GM21717 (cell line): ENCODE results near the gene DDX27.

Experiments
- ATAC-seq: cut with Tn5 transposase; IDR thresholded peaks from one replicate; pipeline ENCODE4 v1.9.1; 2021; ENCODE audit warnings: mild to moderate bottlenecking, moderate library complexity; ENCODE audit not compliant: unreplicated experiment

Gene DDX27

GRCh38 chr20:49277786-49278035 is 58.5 kb downstream of the DDX27 start:
- no peak for ATAC-seq

DNA sequence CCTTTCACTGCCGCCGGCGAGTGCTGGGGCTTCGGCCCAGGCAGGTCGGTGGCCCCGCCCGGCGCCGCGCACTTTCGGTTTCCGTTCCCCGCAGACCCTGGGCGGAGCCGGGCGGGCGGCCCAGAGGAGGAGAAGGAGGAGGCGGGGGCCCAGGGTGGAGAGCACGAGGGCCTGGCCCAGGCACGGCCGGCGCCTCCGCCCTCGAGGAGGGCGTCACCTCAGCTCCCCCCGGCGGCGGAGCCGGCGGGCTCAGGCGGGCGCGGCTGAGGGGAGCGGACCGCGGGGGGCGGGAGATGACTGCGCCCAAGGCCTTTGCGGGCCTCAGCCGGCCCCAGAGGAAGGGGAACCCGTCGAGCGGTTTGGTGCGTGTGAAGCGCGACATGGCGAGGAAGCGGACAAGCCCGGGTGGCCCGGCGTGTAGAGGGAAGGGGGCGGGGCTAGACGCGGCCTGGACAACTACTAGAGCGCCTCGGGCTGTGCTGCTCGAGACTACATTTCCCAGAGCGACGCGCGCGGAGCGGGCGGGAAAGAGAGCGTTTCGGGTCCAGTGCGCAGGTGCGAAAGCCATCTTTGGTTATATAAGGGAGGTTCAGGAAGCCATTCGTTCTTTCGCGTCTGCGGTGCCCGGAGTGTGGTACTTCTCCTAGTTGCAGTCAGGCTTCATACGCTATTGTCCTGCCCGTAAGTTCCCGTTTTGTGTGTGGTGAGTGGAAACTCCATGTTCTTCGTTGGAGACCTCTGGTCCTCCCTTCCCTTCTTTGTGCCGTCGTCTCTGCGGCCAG is 59.0 kb downstream of the DDX27 start, which contains the start of gene ZNFX1:
TSS of gene ZNFX1 (minus strand) at position 22 of the 782 bp plus-strand sequence. CDS start 2,218 bp downstream, outside the sequence.
- ATAC-seq = peak; percentile 77

DNA sequence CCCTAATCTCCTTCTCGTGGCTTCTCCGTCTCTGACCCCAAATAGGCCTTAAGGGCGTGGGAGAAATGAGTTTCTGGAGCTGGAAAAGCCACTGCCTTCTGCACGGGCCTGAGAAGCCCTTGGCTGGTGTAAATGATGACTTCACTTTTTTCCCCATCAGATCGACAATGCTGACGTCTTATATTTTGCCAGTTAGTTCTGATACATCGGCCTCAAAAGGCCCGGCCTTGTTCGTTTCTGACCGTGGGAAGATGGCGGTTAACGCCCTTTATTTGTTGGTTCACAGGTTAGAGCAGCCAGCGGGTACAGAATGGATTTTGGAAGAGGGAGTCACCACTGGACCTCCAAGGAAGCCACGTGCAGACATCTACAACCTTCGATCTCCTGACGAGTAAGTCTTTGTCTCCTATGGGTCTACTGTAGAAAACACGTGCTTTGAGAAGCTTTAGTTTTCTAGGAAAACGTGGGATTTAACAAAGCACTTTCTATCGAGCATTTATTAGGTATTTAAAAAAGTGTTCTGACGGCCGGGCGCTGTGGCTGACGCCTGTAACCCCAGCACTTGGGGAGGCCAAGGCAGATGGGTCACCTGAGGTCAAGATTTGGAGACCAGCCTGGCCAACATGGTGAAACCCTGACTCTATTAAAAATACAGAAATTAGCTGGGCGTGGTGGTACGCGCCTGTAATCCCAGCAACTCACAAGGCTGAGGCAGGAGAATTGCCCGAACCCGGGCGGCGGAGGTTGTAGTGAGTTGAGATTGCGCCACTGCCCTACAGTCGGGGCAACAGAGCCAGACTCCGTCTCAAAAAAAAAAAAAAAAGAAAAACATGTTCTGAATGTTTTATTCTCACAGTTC is 59.8 kb downstream of the DDX27 start:
- ATAC-seq = peak; percentile 0

GRCh38 chr20:49279677-49280462 is 60.7 kb downstream of the DDX27 start:
- ATAC-seq = no peak

- no peak for ATAC-seq
These were observed 61.3 kb downstream of the DDX27 start for GRCh38 chr20:49280463-49281058.

GRCh38 chr20:49281059-49281912 is 62.1 kb downstream of the DDX27 start:
- no peak for ATAC-seq

- no peak for ATAC-seq
These were observed 62.8 kb downstream of the DDX27 start for GRCh38 chr20:49281913-49282467.

DNA sequence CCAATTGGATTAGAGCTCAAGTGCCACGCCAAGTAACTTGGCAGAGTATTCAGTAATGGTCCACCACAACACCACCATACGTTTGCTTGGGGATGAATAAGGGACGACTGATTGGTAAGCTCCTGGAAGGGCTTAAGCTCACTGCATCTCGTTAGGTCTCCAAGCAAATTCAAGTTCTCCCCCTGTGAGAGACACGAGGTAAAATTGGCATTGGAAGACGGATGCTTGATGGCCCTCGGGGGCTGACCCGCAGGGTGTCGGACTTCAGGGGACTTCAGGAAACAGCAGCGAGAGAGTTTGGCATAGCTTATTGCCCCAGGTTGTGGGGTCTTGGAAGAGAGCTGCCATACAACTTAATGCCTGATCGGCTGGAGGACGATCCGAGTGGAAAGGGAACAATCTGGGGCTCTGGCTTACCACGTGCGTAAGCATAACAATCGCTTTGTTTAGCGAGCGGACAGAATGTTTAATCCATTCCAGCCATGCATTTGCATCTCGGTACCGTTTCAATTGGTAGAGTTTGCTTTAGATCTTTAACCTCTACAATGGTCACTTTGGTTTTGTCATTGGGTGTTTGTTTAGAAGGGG is 63.5 kb downstream of the DDX27 start:
- no peak for ATAC-seq

GRCh38 chr20:49283176-49283702 is 64.0 kb downstream of the DDX27 start:
- no peak for ATAC-seq

GRCh38 chr20:49283703-49284625 is 64.7 kb downstream of the DDX27 start:
- no peak for ATAC-seq

GRCh38 chr20:49284818-49285217 is 65.6 kb downstream of the DDX27 start:
- ATAC-seq = no peak

DNA sequence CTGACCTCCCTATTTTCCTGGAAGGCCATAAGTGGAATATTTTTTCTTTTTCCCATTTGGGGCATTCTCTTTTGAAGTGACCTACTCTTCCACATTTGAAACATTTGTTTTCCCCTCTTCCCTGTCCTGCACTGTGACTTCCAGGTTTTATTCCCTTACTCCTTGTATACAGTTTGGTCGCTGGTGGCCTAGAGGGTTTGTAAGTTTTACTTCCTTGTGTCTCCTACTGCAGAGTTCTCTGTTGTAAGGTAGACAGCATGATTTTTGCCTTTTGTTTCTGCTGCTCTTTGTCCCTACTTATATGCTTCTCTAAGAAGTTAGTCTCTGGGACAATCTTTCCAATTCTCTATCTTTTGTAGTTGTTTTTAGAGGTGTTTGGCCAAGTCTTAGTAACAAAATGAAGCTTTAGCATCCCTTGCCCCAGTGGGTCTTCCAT is 66.0 kb downstream of the DDX27 start:
- no peak for ATAC-seq

GRCh38 chr20:49285813-49286494 is 66.7 kb downstream of the DDX27 start:
- no peak for ATAC-seq

DNA sequence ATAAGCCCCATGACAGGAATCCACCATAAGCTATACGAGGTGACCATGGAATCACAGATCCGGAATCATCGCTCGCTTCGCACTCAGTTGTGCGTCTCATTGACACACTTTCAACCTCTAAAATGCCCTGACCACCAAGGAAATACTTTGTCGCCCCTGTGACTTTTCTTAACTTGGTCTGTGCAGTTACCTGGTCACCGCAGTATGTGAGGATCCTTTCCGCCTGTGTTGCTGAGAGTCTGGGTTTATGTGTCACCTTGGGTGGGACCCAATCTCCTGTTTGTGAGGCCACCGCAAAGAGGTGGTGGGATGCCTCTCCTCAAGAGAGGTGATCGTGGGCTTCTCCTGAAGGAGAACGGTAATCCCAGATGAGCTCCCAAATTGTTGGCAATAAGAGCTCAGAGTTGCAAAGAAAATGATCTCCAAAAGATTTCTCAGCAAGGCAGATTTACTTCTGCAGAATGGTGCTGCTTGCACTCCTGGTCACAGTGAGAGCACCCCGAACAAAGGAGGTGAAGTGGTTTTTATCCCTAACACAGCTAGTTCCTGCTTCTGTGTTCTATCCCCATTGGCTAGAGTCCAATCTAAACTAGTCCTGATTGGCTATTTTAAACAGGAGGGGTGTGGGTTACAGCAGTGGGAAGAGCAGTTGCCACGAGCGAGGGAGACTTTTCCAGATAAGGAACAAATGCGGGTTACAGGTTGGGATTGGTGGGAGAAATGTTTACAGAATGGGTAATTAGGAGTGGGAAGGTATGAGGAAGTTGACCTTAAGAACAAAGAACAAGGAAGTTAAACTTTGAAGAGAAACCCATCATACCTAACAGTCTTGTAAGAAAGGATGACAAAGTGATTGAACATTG is 67.7 kb downstream of the DDX27 start:
- no peak for ATAC-seq

DNA sequence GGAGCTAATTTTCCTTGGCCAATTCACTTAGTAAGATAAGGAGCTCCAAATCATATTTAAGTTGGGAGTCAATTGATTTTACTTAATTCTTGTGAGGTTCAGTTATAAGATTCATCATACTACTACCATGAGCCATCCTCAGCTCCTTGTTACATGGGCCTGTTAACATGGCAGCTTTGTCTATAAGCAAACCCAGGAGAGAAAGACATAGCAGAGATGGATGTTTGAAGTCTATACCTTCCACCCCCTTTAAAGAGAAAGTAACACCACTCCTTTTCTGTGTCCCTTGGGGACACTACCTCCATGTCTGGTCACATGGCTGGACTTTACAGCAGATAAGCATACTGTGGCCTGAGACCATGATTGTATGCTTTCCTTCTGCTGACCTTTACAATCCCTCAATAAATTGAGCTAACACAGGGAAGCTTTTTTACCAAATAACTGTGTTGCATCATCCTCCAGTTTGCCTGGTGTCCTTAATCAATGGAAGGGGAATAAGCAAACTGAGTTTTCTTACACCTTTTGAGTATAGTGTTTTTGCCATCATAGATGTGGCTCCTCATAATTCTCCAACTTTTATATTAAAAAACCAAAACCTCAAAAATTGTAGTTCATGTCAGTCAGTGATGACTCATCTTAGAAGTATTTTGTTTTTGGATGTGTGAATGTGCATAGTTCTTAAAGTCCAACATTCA is 68.5 kb downstream of the DDX27 start:
- no peak for ATAC-seq

- no peak for ATAC-seq
These were observed 69.1 kb downstream of the DDX27 start for GRCh38 chr20:49288250-49288751.
